H1 (cell line): ENCODE measurements around the gene PAQR5. TPM values are rescaled to one million over a fixed set of nuclear protein-coding genes. Genes with fewer than 3 reads are reported as not detected.
A peak's percentile ranks its signal among the peaks of the same experiment; 100 is the strongest.

Experiments used
- CTCF ChIA-PET: fragments of 300-600 bp; sonication (Branson Sonifier 250); formaldehyde crosslinking; loops from one replicate; lab custom pipeline; 2021; ENCODE audit not compliant: partially characterized antibody; lab: Charles Lee
- POLR2A ChIA-PET: fragments of 300-600 bp; sonication (Branson Sonifier 250); formaldehyde crosslinking; loops from one replicate; lab custom pipeline; 2021; ENCODE audit warnings: inconsistent platforms; ENCODE audit not compliant: partially characterized antibody; lab: Charles Lee
- DNase-seq, 2 experiments: peaks; one replicate each; pipeline versions ENCODE4 v3.0.0 to v3.0.0-alpha.2; 2010 to 2022; ENCODE audit warnings: low spot score in 2 of 2, low read depth in 1 of 2, mixed read lengths in 1 of 2
- FAIRE-seq: peaks from 2 replicates; lab custom pipeline; 2011; peaks lifted over from hg19 to GRCh38; lab: Jason Lieb, UNC
- H2AFZ ChIP-seq: 2 replicates; pipeline ENCODE4 v1.8.1; 2012; ENCODE audit warnings: low read length, inconsistent platforms
- H2AK5ac ChIP-seq: 2 replicates; pipeline ENCODE4 v1.6.1; 2013; ENCODE audit warnings: low read depth, low read length
- H2BK120ac ChIP-seq: replicated peaks from 2 replicates; pipeline ENCODE3; 2013; ENCODE audit warnings: low read depth, low read length, inconsistent platforms
- H2BK12ac ChIP-seq: 2 replicates; pipeline ENCODE4 v1.6.1; 2013; ENCODE audit warnings: low read depth, low read length
- H2BK15ac ChIP-seq: 2 replicates; pipeline ENCODE4 v1.6.1; 2013; ENCODE audit warnings: low read length
- H2BK20ac ChIP-seq: 2 replicates; pipeline ENCODE4 v1.6.1; 2013; ENCODE audit warnings: low read length
- H2BK5ac ChIP-seq: 2 replicates; pipeline ENCODE4 v1.6.1; 2013; ENCODE audit warnings: low read depth, low read length
- H3K14ac ChIP-seq: 2 replicates; pipeline ENCODE4 v1.6.1; 2013; ENCODE audit warnings: inconsistent platforms; ENCODE audit not compliant: insufficient read length
- H3K18ac ChIP-seq: 2 replicates; pipeline ENCODE4 v1.6.1; 2013; ENCODE audit warnings: low read length; ENCODE audit errors: extremely low read depth
- H3K23ac ChIP-seq: 2 replicates; pipeline ENCODE4 v1.6.1; 2013; ENCODE audit warnings: inconsistent platforms; ENCODE audit not compliant: insufficient read length
- H3K23me2 ChIP-seq: 2 replicates; pipeline ENCODE4 v1.6.1; 2013; ENCODE audit warnings: low read depth, low read length
- H3K27ac ChIP-seq: 2 replicates; pipeline ENCODE4 v1.6.1; 2011; ENCODE audit warnings: low read depth, low read length, inconsistent platforms
- H3K27me3 ChIP-seq, 4 experiments: replicated peaks in 1 of 4; 1 replicate in 1 of 4; 2 replicates in 3 of 4; pipeline versions ENCODE4 v1.6.1 to v1.8.1; 2011 to 2013; ENCODE audit warnings: low read length in 3 of 4, mild to moderate bottlenecking in 3 of 4, inconsistent platforms in 2 of 4, mixed read lengths in 2 of 4, moderate library complexity in 1 of 4; ENCODE audit not compliant: control insufficient read depth in 3 of 4, insufficient read depth in 3 of 4; ENCODE audit errors: extremely low read depth in 1 of 4
- H3K36me3 ChIP-seq, 4 experiments: 2 replicates each; pipeline versions ENCODE4 v1.6.1 to v1.8.1; 2011 to 2013; ENCODE audit warnings: mild to moderate bottlenecking in 4 of 4, low read length in 3 of 4, moderate library complexity in 2 of 4, control low read depth in 1 of 4, inconsistent platforms in 1 of 4; ENCODE audit not compliant: insufficient read depth in 4 of 4, control insufficient read depth in 2 of 4
- H3K4ac ChIP-seq: replicated peaks from 2 replicates; pipeline ENCODE3; 2013; ENCODE audit warnings: low read length, low read depth, mixed read lengths, inconsistent platforms; ENCODE audit not compliant: insufficient read length
- H3K4me1 ChIP-seq, 4 experiments: replicated peaks in 1 of 4; 1 replicate in 1 of 4; 2 replicates in 3 of 4; pipeline versions ENCODE4 v1.6.1 to v1.8.1; 2011 to 2013; ENCODE audit warnings: low read length in 3 of 4, inconsistent platforms in 2 of 4, mixed read lengths in 1 of 4; ENCODE audit not compliant: insufficient read depth in 4 of 4, control insufficient read depth in 3 of 4
- H3K4me2 ChIP-seq, 2 experiments: 2 replicates each; pipeline versions ENCODE4 v1.6.1 to v1.8.1; 2011 to 2013; ENCODE audit warnings: low read depth in 2 of 2, low read length in 2 of 2, control low read depth in 1 of 2, inconsistent platforms in 1 of 2, mild to moderate bottlenecking in 1 of 2; ENCODE audit not compliant: insufficient read depth in 1 of 2
- H3K4me3 ChIP-seq, 4 experiments: fragments of 200-600, 300-600 bp in 1 of 4; sonication (generic), shearing (Covaris generic), sonication (Bioruptor Twin) in 1 of 4; 2 replicates each; pipeline versions ENCODE4 v1.5.1 to v1.8.1; 2011 to 2016; ENCODE audit warnings: low read length in 4 of 4, low read depth in 3 of 4, control low read depth in 2 of 4, inconsistent platforms in 2 of 4, mild to moderate bottlenecking in 2 of 4, mixed read lengths in 1 of 4, moderate library complexity in 1 of 4; ENCODE audit not compliant: insufficient read depth in 2 of 4; ENCODE audit errors: extremely low read depth in 1 of 4
- H3K56ac ChIP-seq: replicated peaks from 2 replicates; pipeline ENCODE3; 2013; ENCODE audit warnings: low read depth, mild to moderate bottlenecking, mixed read lengths, low read length, inconsistent platforms; ENCODE audit not compliant: insufficient read length
- H3K79me1 ChIP-seq: 2 replicates; pipeline ENCODE4 v1.6.1; 2013; ENCODE audit warnings: low read depth, low read length, control low read depth
- H3K79me2 ChIP-seq, 2 experiments: 2 replicates each; pipeline versions ENCODE4 v1.6.1 to v1.8.1; 2012 to 2013; ENCODE audit warnings: low read length in 2 of 2, mild to moderate bottlenecking in 2 of 2, inconsistent platforms in 1 of 2; ENCODE audit not compliant: insufficient read depth in 2 of 2, control insufficient read depth in 1 of 2
- H3K9ac ChIP-seq, 4 experiments: replicated peaks in 1 of 4; 1 replicate in 1 of 4; 2 replicates in 3 of 4; pipeline versions ENCODE4 v1.6.1 to v1.8.1; 2011 to 2013; ENCODE audit warnings: low read depth in 3 of 4, low read length in 3 of 4, control low read depth in 2 of 4, mild to moderate bottlenecking in 2 of 4, moderate library complexity in 2 of 4, inconsistent platforms in 1 of 4; ENCODE audit errors: extremely low read depth in 1 of 4
- H3K9me3 ChIP-seq, 2 experiments: 2 replicates each; pipeline versions ENCODE4 v1.6.1 to v1.8.1; 2012 to 2013; ENCODE audit warnings: mild to moderate bottlenecking in 2 of 2, moderate library complexity in 2 of 2, control low read depth in 1 of 2, inconsistent platforms in 1 of 2, low read depth in 1 of 2, low read length in 1 of 2, mixed read lengths in 1 of 2; ENCODE audit not compliant: insufficient read depth in 2 of 2
- H4K20me1 ChIP-seq, 2 experiments: replicated peaks in 1 of 2; 2 replicates each; pipeline versions ENCODE3 to v1.8.1; 2011 to 2013; ENCODE audit warnings: inconsistent platforms in 2 of 2, low read length in 2 of 2, mild to moderate bottlenecking in 1 of 2; ENCODE audit not compliant: insufficient read depth in 2 of 2, control insufficient read depth in 1 of 2
- H4K5ac ChIP-seq: 2 replicates; pipeline ENCODE4 v1.6.1; 2013; ENCODE audit warnings: low read length, low read depth, mixed read lengths, inconsistent platforms; ENCODE audit not compliant: insufficient read length
- H4K8ac ChIP-seq: 2 replicates; pipeline ENCODE4 v1.8.0; 2013; ENCODE audit warnings: mild to moderate bottlenecking, moderate library complexity, low read length, inconsistent platforms; ENCODE audit not compliant: insufficient read depth; ENCODE audit errors: extremely low read depth
- H4K91ac ChIP-seq: replicated peaks from 2 replicates; pipeline ENCODE3; 2013; ENCODE audit warnings: low read length, mixed read lengths, inconsistent platforms; ENCODE audit not compliant: insufficient read length
- ATF2 ChIP-seq: IDR thresholded peaks from 2 replicates; pipeline ENCODE4 v1.6.1; 2012; ENCODE audit warnings: low read length, inconsistent platforms
- BRCA1 ChIP-seq: IDR thresholded peaks from 2 replicates; pipeline ENCODE4 v1.6.1; 2012; ENCODE audit warnings: low read depth, low read length, improper control_type of control experiment
- CHD1 ChIP-seq: IDR thresholded peaks from 2 replicates; pipeline ENCODE4 v1.6.1; 2012; ENCODE audit warnings: low read depth, low read length, improper control_type of control experiment
- E2F6 ChIP-seq: IDR thresholded peaks from 2 replicates; pipeline ENCODE4 v1.6.1; 2012; ENCODE audit warnings: inconsistent platforms
- JUN ChIP-seq: IDR thresholded peaks from 2 replicates; pipeline ENCODE4 v1.6.1; 2011; ENCODE audit warnings: low read depth, mild to moderate bottlenecking, improper control_type of control experiment, low read length
- POLR2AphosphoS5 ChIP-seq: IDR thresholded peaks from 2 replicates; pipeline ENCODE4 v1.6.1; 2011; ENCODE audit warnings: low read depth, low read length
- SAP30 ChIP-seq: fragments of 300-600 bp; sonication (generic); IDR thresholded peaks from 2 replicates; pipeline ENCODE4 v1.7.1; 2012; ENCODE audit warnings: low read length, moderate library complexity, mild to moderate bottlenecking, inconsistent platforms; ENCODE audit not compliant: insufficient read depth, insufficient replicate concordance
- WGBS, 2 experiments: shearing (Covaris generic) in 1 of 2; methylation state at CpG; one replicate each; pipeline versions ENCODE4 v1.1.6 to v1.1.7; 2013 to 2015; ENCODE audit warnings: low lambda C conversion rate in 2 of 2, mixed read lengths in 2 of 2, inconsistent platforms in 1 of 2, low coverage in 1 of 2, missing lambda C conversion rate in 1 of 2; ENCODE audit not compliant: insufficient replicate concordance in 2 of 2, insufficient coverage in 1 of 2, insufficient read length in 1 of 2; ENCODE audit errors: extremely low coverage in 1 of 2, missing lambda C conversion rate in 1 of 2; 5-methylcytosine and 5-hydroxymethylcytosine counted together
- polyA plus RNA-seq, 7 experiments: library from polyadenylated mRNA; depleted of rRNA in 3 of 7; stranded (reverse) in 5 of 7; unstranded in 2 of 7; fragments of >200 nt in 5 of 7; fragments of 200-250 nt in 2 of 7; gene quantifications; 1 replicate in 5 of 7; 2 replicates in 1 of 7; 4 replicates in 1 of 7; pipeline versions ENCODE4 v1.2.1 to v1.2.3, GENCODE V29; 2011 to 2013; ENCODE audit warnings: missing spikeins in 2 of 7, mixed read lengths in 2 of 7
- total RNA-seq: library from RNA; stranded (reverse); fragmentation: NEBNext Ultra II Directional; extraction: Animal tissue kit (Norgen Biotek cat#: 25700); gene quantifications from 2 replicates; pipeline ENCODE4 v1.2.1, GENCODE V29; 2021

PAQR5 gene
- total and polyA plus RNA-seq, 2 of the 8 experiments (the other 6 are each of a cell fraction or from before 2014, with no cell fraction given), result 8.7 to 18.1 TPM

GRCh38 chr15:69454953-69455352, 156.2 kb downstream of the PAQR5 start:
- H2BK20ac ChIP-seq, result no peak overlapping the region
- TF ChIP-seq E2F6 (no peak), JUN (no peak), CHD1 (no peak), SAP30 (no peak), BRCA1 (no peak), ATF2 (no peak), POLR2AphosphoS5 (peak; percentile 49; the same call in 1 of the 2 replicates)
- no peak overlapping the region for H3K23ac ChIP-seq
- H3K79me2 ChIP-seq, result peaks cover 14 to 32% of the 10 kb centered on the region in 2 experiments
- no peak overlapping the region for H4K8ac ChIP-seq
- no peak overlapping the region for H3K27ac ChIP-seq
- no peak overlapping the region for H4K91ac ChIP-seq
- FAIRE-seq, result no peak
- H3K18ac ChIP-seq, result no peak overlapping the region
- peak overlapping the region; percentile 96 to 100 for H3K4me2 ChIP-seq
- H2AK5ac ChIP-seq, result no peak overlapping the region
- H2BK15ac ChIP-seq, result no peak overlapping the region
- H3K56ac ChIP-seq, result no peak overlapping the region
- peaks cover 23 to 26% of the 10 kb centered on the region in 2 experiments for H4K20me1 ChIP-seq
- CTCF ChIA-PET, result interaction anchor here (0.6 to 3.7 kb wide), 4 partner anchors 8 to 1163 kb away, joined by 3 to 20 read pairs (median 9); no protein-coding TSS in a partner anchor
- H3K9me3 ChIP-seq, result no peaks in the 10 kb centered on the region
- peaks cover 13 to 42% (median 30%) of the 10 kb centered on the region in 4 experiments for H3K36me3 ChIP-seq
- peaks cover 7% of the 10 kb centered on the region; the same call in 1 of the 2 replicates for H3K23me2 ChIP-seq
- no peak overlapping the region for H2BK12ac ChIP-seq
- POLR2A ChIA-PET, result interaction anchor here (0.7 to 9.7 kb wide), 6 partner anchors 8 to 1874 kb away, joined by 3 to 207 read pairs (median 4); partner anchors contain the start of gene KIF23
- no peak for DNase-seq
- H2AFZ ChIP-seq, result no peak overlapping the region
- peak overlapping the region in 2 of 4 experiments; percentile 37; a peak in 2 of 7 replicates for H3K9ac ChIP-seq
- H3K4me3 ChIP-seq, result peak overlapping the region; percentile 68 to 98 (median 92); a peak in 7 of 8 replicates
- no peaks in the 10 kb centered on the region for H3K27me3 ChIP-seq
- H2BK120ac ChIP-seq, result no peak overlapping the region
- WGBS, 2 experiments, result 67% methylated on average over 5 of the region's 5 CpGs; no CpG with 5 or more reads in 1 of the 2 experiments
- H4K5ac ChIP-seq, result no peak overlapping the region
- H2BK5ac ChIP-seq, result no peak overlapping the region
- H3K14ac ChIP-seq, result no peak overlapping the region
- H3K4ac ChIP-seq, result no peak overlapping the region
- peaks cover 0 to 7% (median 1%) of the 10 kb centered on the region in 4 experiments; a peak in 3 of 7 replicates for H3K4me1 ChIP-seq
- H3K79me1 ChIP-seq, result peaks cover 3% of the 10 kb centered on the region; the same call in 1 of the 2 replicates
